Measurements from ENCODE around the gene C1orf53. TPM values are rescaled to one million over a fixed set of nuclear protein-coding genes. Genes with fewer than 3 reads are reported as not detected.

The C1orf53 gene
- polyA plus RNA-seq, 1 of the 3 experiments (the other 2 are of a cell fraction), result 24.9 TPM

DNA sequence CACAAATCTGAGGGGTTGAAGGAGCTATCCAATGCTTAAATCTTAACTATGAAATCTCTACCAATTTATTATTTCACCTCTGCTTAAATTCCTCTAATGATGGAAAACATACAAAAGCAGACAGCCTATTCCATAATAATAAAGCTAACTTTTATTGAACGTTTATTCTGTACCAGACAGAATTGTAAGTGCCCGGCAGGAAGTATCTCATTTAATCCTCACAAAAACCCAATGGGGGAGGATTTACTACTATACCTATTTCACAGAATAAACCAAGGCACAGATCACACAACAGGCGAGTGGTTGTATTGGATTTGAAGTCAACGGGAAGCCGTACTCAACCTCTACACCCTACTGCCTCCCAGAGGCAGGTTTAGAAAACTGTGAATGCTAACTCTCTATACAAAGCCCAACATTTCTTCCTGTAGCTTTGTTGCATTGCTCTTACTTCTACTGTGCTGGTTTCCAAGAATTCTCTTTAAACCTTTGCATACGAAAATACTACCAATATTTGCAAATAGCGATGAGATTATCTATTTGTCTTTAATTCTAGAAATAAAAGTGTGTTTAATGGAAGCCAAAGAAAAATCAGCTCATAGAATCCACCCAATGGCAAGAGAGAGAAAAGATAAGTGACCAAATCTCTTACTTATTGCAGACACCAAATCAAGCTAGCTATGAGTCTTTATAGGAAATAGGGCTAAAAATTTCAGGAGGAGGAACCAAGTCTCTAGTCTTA lies 33.5 kb upstream of the C1orf53 start (continued):
- TF ChIP-seq, protein P1, sequence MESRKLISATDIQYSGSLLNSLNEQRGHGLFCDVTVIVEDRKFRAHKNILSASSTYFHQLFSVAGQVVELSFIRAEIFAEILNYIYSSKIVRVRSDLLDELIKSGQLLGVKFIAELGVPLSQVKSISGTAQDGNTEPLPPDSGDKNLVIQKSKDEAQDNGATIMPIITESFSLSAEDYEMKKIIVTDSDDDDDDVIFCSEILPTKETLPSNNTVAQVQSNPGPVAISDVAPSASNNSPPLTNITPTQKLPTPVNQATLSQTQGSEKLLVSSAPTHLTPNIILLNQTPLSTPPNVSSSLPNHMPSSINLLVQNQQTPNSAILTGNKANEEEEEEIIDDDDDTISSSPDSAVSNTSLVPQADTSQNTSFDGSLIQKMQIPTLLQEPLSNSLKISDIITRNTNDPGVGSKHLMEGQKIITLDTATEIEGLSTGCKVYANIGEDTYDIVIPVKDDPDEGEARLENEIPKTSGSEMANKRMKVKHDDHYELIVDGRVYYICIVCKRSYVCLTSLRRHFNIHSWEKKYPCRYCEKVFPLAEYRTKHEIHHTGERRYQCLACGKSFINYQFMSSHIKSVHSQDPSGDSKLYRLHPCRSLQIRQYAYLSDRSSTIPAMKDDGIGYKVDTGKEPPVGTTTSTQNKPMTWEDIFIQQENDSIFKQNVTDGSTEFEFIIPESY (IDR thresholded peaks at IDR 0.05; ENCODE audit: borderline replicate concordance, low read depth), result no peak

DNA sequence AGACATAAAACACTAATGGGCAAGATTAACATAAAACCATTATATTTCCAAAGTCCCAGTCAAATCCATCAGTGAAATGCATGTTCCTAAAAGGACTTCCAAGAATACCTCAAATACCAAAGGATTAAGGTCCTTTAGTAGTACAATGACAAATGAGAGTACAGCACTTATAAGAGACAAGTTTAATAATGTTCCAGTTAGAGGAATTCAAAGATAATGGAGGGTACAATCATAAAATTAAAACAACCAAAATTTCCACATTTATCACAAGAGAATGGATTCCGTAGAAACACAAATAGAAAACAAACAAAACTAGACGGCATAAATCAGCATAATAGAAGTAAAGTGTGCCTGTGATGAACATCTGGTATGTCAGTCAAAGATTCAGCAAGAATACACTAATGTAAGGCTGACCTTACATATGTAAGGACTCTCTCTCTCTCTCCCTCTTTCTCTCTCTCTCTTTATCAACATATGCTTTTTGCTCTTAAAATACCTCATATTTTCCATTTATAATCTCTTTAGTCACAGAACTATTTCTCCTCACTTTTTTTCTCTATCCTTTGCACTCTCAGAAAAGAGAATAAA lies 32.8 kb upstream of the C1orf53 start:
- Histone ChIP-seq H3K27me3 (ENCODE audit: insufficient read depth) (no peaks in the 10 kb centered on the region), H3K79me2 (ENCODE audit: insufficient read depth) (no peaks in the 10 kb centered on the region), H3K9ac (no peak overlapping the region), H2AFZ (ENCODE audit: low read depth) (no peak overlapping the region), H3K36me3 (replicated peaks in 1 of 2; ENCODE audit: control insufficient read depth in 1 of 2, insufficient read depth in 2 of 2, low read length in 1 of 2) (no peaks in the 10 kb centered on the region), H3F3A (replicated peaks; ENCODE audit: insufficient read depth) (no peaks in the 10 kb centered on the region), H3K9me3 (no peaks in the 10 kb centered on the region), H3K9me2 (no peaks in the 10 kb centered on the region), H3K27ac (ENCODE audit: low read depth in 2 of 2, low read length in 1 of 2) (no peak overlapping the region), H3K4me3 (ENCODE audit: low read depth in 2 of 2, low read length in 1 of 2) (no peak overlapping the region), H3K4me2 (no peak overlapping the region), H3K4me1 (ENCODE audit: control insufficient read depth in 1 of 2, insufficient read depth in 2 of 2, low read depth in 1 of 2, low read length in 1 of 2) (no peaks in the 10 kb centered on the region), H4K20me1 (ENCODE audit: insufficient read depth) (no peaks in the 10 kb centered on the region)
- POLR2A ChIA-PET, result no interaction called here
- DNase-seq, result no peak
- CTCF ChIA-PET, result interaction anchor here (0.6 to 2.1 kb wide), 13 partner anchors 12 to 813 kb away, joined by 3 to 7 read pairs (median 3); no protein-coding TSS in a partner anchor
- 62% methylated on average over 2 of the region's 2 CpGs for WGBS (ENCODE audit: low lambda C conversion rate)
- no peak for TF ChIP-seq USF2 (IDR thresholded peaks at IDR 0.05; ENCODE audit: borderline replicate concordance, low read depth, low read length)
- no peak for TF ChIP-seq ELF1 (IDR thresholded peaks at IDR 0.05)
- TF ChIP-seq SIN3A (IDR thresholded peaks at IDR 0.05; ENCODE audit: borderline replicate concordance, low read depth, low read length), result no peak
- no peak for TF ChIP-seq RXRA (IDR thresholded peaks at IDR 0.05; ENCODE audit: borderline replicate concordance, low read depth)
- no peak for TF ChIP-seq PBX3 (IDR thresholded peaks at IDR 0.05)
- TF ChIP-seq, protein P2, sequence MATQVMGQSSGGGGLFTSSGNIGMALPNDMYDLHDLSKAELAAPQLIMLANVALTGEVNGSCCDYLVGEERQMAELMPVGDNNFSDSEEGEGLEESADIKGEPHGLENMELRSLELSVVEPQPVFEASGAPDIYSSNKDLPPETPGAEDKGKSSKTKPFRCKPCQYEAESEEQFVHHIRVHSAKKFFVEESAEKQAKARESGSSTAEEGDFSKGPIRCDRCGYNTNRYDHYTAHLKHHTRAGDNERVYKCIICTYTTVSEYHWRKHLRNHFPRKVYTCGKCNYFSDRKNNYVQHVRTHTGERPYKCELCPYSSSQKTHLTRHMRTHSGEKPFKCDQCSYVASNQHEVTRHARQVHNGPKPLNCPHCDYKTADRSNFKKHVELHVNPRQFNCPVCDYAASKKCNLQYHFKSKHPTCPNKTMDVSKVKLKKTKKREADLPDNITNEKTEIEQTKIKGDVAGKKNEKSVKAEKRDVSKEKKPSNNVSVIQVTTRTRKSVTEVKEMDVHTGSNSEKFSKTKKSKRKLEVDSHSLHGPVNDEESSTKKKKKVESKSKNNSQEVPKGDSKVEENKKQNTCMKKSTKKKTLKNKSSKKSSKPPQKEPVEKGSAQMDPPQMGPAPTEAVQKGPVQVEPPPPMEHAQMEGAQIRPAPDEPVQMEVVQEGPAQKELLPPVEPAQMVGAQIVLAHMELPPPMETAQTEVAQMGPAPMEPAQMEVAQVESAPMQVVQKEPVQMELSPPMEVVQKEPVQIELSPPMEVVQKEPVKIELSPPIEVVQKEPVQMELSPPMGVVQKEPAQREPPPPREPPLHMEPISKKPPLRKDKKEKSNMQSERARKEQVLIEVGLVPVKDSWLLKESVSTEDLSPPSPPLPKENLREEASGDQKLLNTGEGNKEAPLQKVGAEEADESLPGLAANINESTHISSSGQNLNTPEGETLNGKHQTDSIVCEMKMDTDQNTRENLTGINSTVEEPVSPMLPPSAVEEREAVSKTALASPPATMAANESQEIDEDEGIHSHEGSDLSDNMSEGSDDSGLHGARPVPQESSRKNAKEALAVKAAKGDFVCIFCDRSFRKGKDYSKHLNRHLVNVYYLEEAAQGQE (IDR thresholded peaks at IDR 0.05; ENCODE audit: low read depth, low read length), result no peak
- no peak for TF ChIP-seq FOSL2 (IDR thresholded peaks at IDR 0.05; ENCODE audit: borderline replicate concordance, low read depth)
- TF ChIP-seq FOXM1 (IDR thresholded peaks at IDR 0.05; ENCODE audit: low read depth), result no peak
- TF ChIP-seq EZH2phosphoT487 (IDR thresholded peaks at IDR 0.05; ENCODE audit: borderline replicate concordance, low read depth), result no peak
- TF ChIP-seq, protein P1 (IDR thresholded peaks at IDR 0.05; ENCODE audit: borderline replicate concordance, low read depth), result no peak
- TF ChIP-seq, protein P3, sequence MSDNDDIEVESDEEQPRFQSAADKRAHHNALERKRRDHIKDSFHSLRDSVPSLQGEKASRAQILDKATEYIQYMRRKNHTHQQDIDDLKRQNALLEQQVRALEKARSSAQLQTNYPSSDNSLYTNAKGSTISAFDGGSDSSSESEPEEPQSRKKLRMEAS (IDR thresholded peaks at IDR 0.05; ENCODE audit: low read depth), result no peak
- no peak for TF ChIP-seq EP300 (IDR thresholded peaks at IDR 0.05; ENCODE audit: borderline replicate concordance in 1 of 2, low read depth in 1 of 2, low read length in 1 of 2)
- TF ChIP-seq RFX5 (IDR thresholded peaks at IDR 0.05; ENCODE audit: low read length), result no peak
- TF ChIP-seq MXI1 (IDR thresholded peaks at IDR 0.05; ENCODE audit: low read depth, low read length), result no peak
- no peak for TF ChIP-seq POLR2AphosphoS5 (IDR thresholded peaks at IDR 0.05; ENCODE audit: low read depth, low read length)
- no peak for TF ChIP-seq TCF12 (IDR thresholded peaks at IDR 0.05)
